Fibroblast of lung (primary cell): ENCODE results near the gene KIAA1328. TPM values are rescaled to one million over a fixed set of nuclear protein-coding genes. Genes with fewer than 3 reads are reported as not detected.

Experiments used
- DNase-seq, 2 donors: peaks; one replicate each; pipeline versions ENCODE4 v3.0.0 to v3.0.0-alpha.2; 2010; ENCODE audit warnings: low read depth in 2 of 2
- H2AFZ ChIP-seq: 2 replicates; pipeline ENCODE4 v1.5.1; 2012; ENCODE audit warnings: low read length, control low read depth, inconsistent platforms
- H3K27ac ChIP-seq: 2 replicates; pipeline ENCODE4 v1.5.1; 2011; ENCODE audit warnings: low read length, control low read depth; ENCODE audit not compliant: insufficient read depth
- H3K27me3 ChIP-seq: 2 replicates; pipeline ENCODE4 v1.5.1; 2011; ENCODE audit warnings: mild to moderate bottlenecking, low read length; ENCODE audit not compliant: control insufficient read depth, insufficient read depth
- H3K36me3 ChIP-seq: 2 replicates; pipeline ENCODE4 v1.5.1; 2011; ENCODE audit warnings: low read length; ENCODE audit not compliant: control insufficient read depth, insufficient read depth
- H3K4me1 ChIP-seq: 2 replicates; pipeline ENCODE4 v1.5.1; 2011; ENCODE audit warnings: low read length; ENCODE audit not compliant: control insufficient read depth, insufficient read depth; ENCODE audit errors: extremely low read depth
- H3K4me2 ChIP-seq: 2 replicates; pipeline ENCODE4 v1.5.1; 2011; ENCODE audit warnings: low read length, control low read depth; ENCODE audit not compliant: insufficient read depth; ENCODE audit errors: extremely low read depth
- H3K4me3 ChIP-seq, 4 experiments: fragments of 200-600 bp in 1 of 4; sonication (generic) in 1 of 4; replicated peaks in 1 of 4; 2 replicates each; pipeline ENCODE4 v1.5.1; 2011 to 2016; ENCODE audit warnings: low read length in 4 of 4, low read depth in 3 of 4, mild to moderate bottlenecking in 3 of 4, control low read depth in 2 of 4, inconsistent platforms in 1 of 4, mixed read lengths in 1 of 4; ENCODE audit not compliant: insufficient read depth in 1 of 4; ENCODE audit errors: control extremely low read depth in 1 of 4
- H3K79me2 ChIP-seq: 2 replicates; pipeline ENCODE4 v1.5.1; 2012; ENCODE audit warnings: mild to moderate bottlenecking, low read length, inconsistent platforms; ENCODE audit not compliant: control insufficient read depth, insufficient read depth
- H3K9ac ChIP-seq: 2 replicates; pipeline ENCODE4 v1.5.1; 2011; ENCODE audit warnings: mild to moderate bottlenecking, low read length, control low read depth; ENCODE audit not compliant: insufficient read depth
- H3K9me3 ChIP-seq: 2 replicates; pipeline ENCODE4 v1.5.1; 2012; ENCODE audit warnings: low read depth, low read length; ENCODE audit not compliant: control insufficient read depth, insufficient read depth
- H4K20me1 ChIP-seq: 2 replicates; pipeline ENCODE4 v1.5.1; 2011; ENCODE audit warnings: low read length; ENCODE audit not compliant: control insufficient read depth, insufficient read depth; ENCODE audit errors: extremely low read depth
- CTCF ChIP-seq, 2 donors: IDR thresholded peaks in 1 of 2; conservative IDR thresholded peaks in 1 of 2; 1 replicate in 1 of 2; 2 replicates in 1 of 2; pipeline ENCODE4 v1.5.1; 2011 to 2012; ENCODE audit warnings: low read length in 2 of 2, control low read depth in 1 of 2, inconsistent platforms in 1 of 2, low read depth in 1 of 2, mild to moderate bottlenecking in 1 of 2
- EZH2 ChIP-seq: IDR thresholded peaks from 2 replicates; pipeline ENCODE4 v1.5.1; 2012; ENCODE audit warnings: low read length, control low read depth, mild to moderate bottlenecking; ENCODE audit errors: missing control alignments
- polyA plus RNA-seq, 2 donors: library from polyadenylated mRNA; depleted of rRNA in 1 of 2; stranded (reverse) in 1 of 2; unstranded in 1 of 2; fragments of >200 nt; gene quantifications; 2 replicates each; pipeline ENCODE4 v1.2.1, GENCODE V29; 2011 to 2012; ENCODE audit warnings: missing spikeins in 1 of 2
- total RNA-seq: library from RNA; depleted of rRNA; stranded (reverse); fragments of >200 nt; gene quantifications from 2 replicates; pipeline ENCODE4 v1.2.1, GENCODE V29; 2014

Gene KIAA1328
- total and polyA plus RNA-seq, 2 donors (not counting 1 experiment from before 2014, with no cell fraction given), result 4.3 to 4.5 TPM

GRCh38 chr18:37242091-37242490, 413.2 kb downstream of the KIAA1328 start:
- peaks cover 9% of the 10 kb centered on the region for H3K27me3 ChIP-seq
- H2AFZ ChIP-seq, result no peak overlapping the region
- no peak overlapping the region for H3K4me2 ChIP-seq
- TF ChIP-seq CTCF (conservative IDR thresholded peaks at IDR 0.05 in 1 of 2, IDR thresholded peaks at IDR 0.05 in 1 of 2; ENCODE audit: low read depth in 1 of 2, low read length in 2 of 2) (no peak), EZH2 (no peak)
- no peaks in the 10 kb centered on the region for H3K9me3 ChIP-seq
- H3K4me1 ChIP-seq, result no peaks in the 10 kb centered on the region
- DNase-seq, result no peak
- no peak overlapping the region for H3K27ac ChIP-seq
- no peak overlapping the region for H3K9ac ChIP-seq
- H3K36me3 ChIP-seq, result no peaks in the 10 kb centered on the region
- H3K79me2 ChIP-seq, result no peaks in the 10 kb centered on the region
- no peak overlapping the region for H3K4me3 ChIP-seq
- no peaks in the 10 kb centered on the region for H4K20me1 ChIP-seq

- Histone ChIP-seq H4K20me1 (no peaks in the 10 kb centered on the region), H3K4me3 (no peak overlapping the region), H3K27me3 (peaks cover 9% of the 10 kb centered on the region), H3K27ac (no peak overlapping the region), H2AFZ (no peak overlapping the region), H3K4me2 (no peak overlapping the region), H3K4me1 (no peaks in the 10 kb centered on the region), H3K36me3 (no peaks in the 10 kb centered on the region), H3K9me3 (no peaks in the 10 kb centered on the region), H3K9ac (no peak overlapping the region), H3K79me2 (no peaks in the 10 kb centered on the region)
- TF ChIP-seq CTCF (conservative IDR thresholded peaks at IDR 0.05 in 1 of 2, IDR thresholded peaks at IDR 0.05 in 1 of 2; ENCODE audit: low read depth in 1 of 2, low read length in 2 of 2) (no peak), EZH2 (no peak)
- no peak for DNase-seq
Observed at GRCh38 chr18:37242826-37243560, 414.1 kb downstream of the KIAA1328 start.

GRCh38 chr18:37243741-37244140, 414.8 kb downstream of the KIAA1328 start:
- no peaks in the 10 kb centered on the region for H3K36me3 ChIP-seq
- H3K27ac ChIP-seq, result no peak overlapping the region
- no peaks in the 10 kb centered on the region for H3K4me1 ChIP-seq
- H3K9me3 ChIP-seq, result no peaks in the 10 kb centered on the region
- H2AFZ ChIP-seq, result no peak overlapping the region
- H3K9ac ChIP-seq, result no peak overlapping the region
- no peaks in the 10 kb centered on the region for H3K79me2 ChIP-seq
- H3K27me3 ChIP-seq, result peaks cover 9% of the 10 kb centered on the region
- TF ChIP-seq CTCF (conservative IDR thresholded peaks at IDR 0.05 in 1 of 2, IDR thresholded peaks at IDR 0.05 in 1 of 2; ENCODE audit: low read depth in 1 of 2, low read length in 2 of 2) (no peak), EZH2 (no peak)
- DNase-seq, result no peak
- no peaks in the 10 kb centered on the region for H4K20me1 ChIP-seq
- no peak overlapping the region for H3K4me2 ChIP-seq
- H3K4me3 ChIP-seq, result no peak overlapping the region
